Measurements from ENCODE around the gene GRHPR.
A peak's percentile ranks its signal among the peaks of the same experiment; 100 is the strongest.

The GRHPR gene

GRCh38 chr9:37480759-37481158, 58.3 kb downstream of the GRHPR start:
- DNase-seq (ENCODE audit: low spot score): no peak

GRCh38 chr9:37485389-37486255, 63.1 kb downstream of the GRHPR start, which contains the start of gene POLR1E:
POLR1E (plus strand) TSS chr9:37485948; CDS start chr9:37486048, 100 bp downstream.
- DNase-seq (ENCODE audit: low spot score): peak; percentile 96

GRCh38 chr9:37486256-37486615, 63.7 kb downstream of the GRHPR start:
- no peak for DNase-seq (ENCODE audit: low spot score)

Measured in LoVo (cell line).